HepG2 (cell line): ENCODE measurements around the gene EPDR1. TPM values are rescaled to one million over a fixed set of nuclear protein-coding genes. Genes with fewer than 3 reads are reported as not detected.

Experiments
- ATAC-seq: fragments of 200-7000 bp; cut with Tn5 transposase; 3 replicates; pipeline ENCODE4 v1.9.1; 2020; ENCODE audit warnings: mild to moderate bottlenecking, moderate library complexity
- BruUV-seq: library from RNA; stranded (reverse); fragments of 400-500 nt; replicated peaks from 2 replicates; lab custom pipeline; 2021; lab: Mats Ljungman, UMichigan
- CTCF ChIA-PET: fragments of 300-600 bp; formaldehyde crosslinking; extraction: SDS; loops from one replicate; lab custom pipeline; 2021; ENCODE audit warnings: low total read pairs, inconsistent platforms, low intra/inter-chr PET ratio; lab: Yijun Ruan, JAX
- POLR2A ChIA-PET: fragments of 350-600 bp; sonication (Branson Sonifier 250); formaldehyde crosslinking; loops from one replicate; lab custom pipeline; 2020; ENCODE audit warnings: antibody characterized with exemption, inconsistent platforms; lab: Yijun Ruan, JAX
- DNase-seq: peaks from one replicate; pipeline ENCODE4 v3.0.0-alpha.2; 2015; ENCODE audit warnings: low spot score
- FAIRE-seq: peaks from 3 replicates; lab custom pipeline; 2011; peaks lifted over from hg19 to GRCh38; lab: Jason Lieb, UNC
- H2AFZ ChIP-seq: one replicate; pipeline ENCODE4 v1.6.1; 2011; ENCODE audit warnings: low read length, inconsistent platforms
- H3K27ac ChIP-seq: fragments of 300-600 bp; 3 replicates; pipeline ENCODE4 v1.8.0; 2011; ENCODE audit warnings: mixed run types, mild to moderate bottlenecking, mixed read lengths, low read length, inconsistent platforms; ENCODE audit not compliant: insufficient read depth; ENCODE audit errors: extremely low read length
- H3K27me3 ChIP-seq, 2 experiments: fragments of 200-600 bp in 1 of 2; 2 replicates in 1 of 2; 3 replicates in 1 of 2; pipeline versions ENCODE4 v1.6.0 to v1.8.0; 2011; ENCODE audit warnings: low read length in 2 of 2, mild to moderate bottlenecking in 2 of 2, moderate library complexity in 2 of 2, inconsistent platforms in 1 of 2; ENCODE audit not compliant: insufficient read depth in 2 of 2, control insufficient read depth in 1 of 2
- H3K36me3 ChIP-seq, 2 experiments: fragments of 200-600 bp in 1 of 2; replicated peaks in 1 of 2; 2 replicates in 1 of 2; 3 replicates in 1 of 2; pipeline versions ENCODE4 v1.5.1 to v1.8.0; 2011; ENCODE audit warnings: low read length in 2 of 2, inconsistent platforms in 1 of 2; ENCODE audit not compliant: insufficient read depth in 2 of 2, control insufficient read depth in 1 of 2
- H3K4me1 ChIP-seq: 2 replicates; pipeline ENCODE4 v1.5.1; 2012; ENCODE audit warnings: low read length, inconsistent platforms; ENCODE audit not compliant: insufficient read depth
- H3K4me2 ChIP-seq: 2 replicates; pipeline ENCODE4 v1.6.0; 2011; ENCODE audit warnings: low read depth, low read length, inconsistent platforms
- H3K4me3 ChIP-seq, 3 experiments: fragments of 200-600 bp in 1 of 3; sonication (generic), shearing (Covaris generic) in 1 of 3; replicated peaks in 1 of 3; 2 replicates each; pipeline ENCODE4 v1.5.1; 2011 to 2016; ENCODE audit warnings: low read length in 3 of 3, inconsistent platforms in 2 of 3, low read depth in 2 of 3, mild to moderate bottlenecking in 2 of 3, control low read depth in 1 of 3, mixed read lengths in 1 of 3; ENCODE audit not compliant: insufficient read depth in 1 of 3
- H3K79me2 ChIP-seq: one replicate; pipeline ENCODE4 v1.6.1; 2011; ENCODE audit warnings: low read length, inconsistent platforms; ENCODE audit not compliant: insufficient read depth
- H3K9ac ChIP-seq: 2 replicates; pipeline ENCODE4 v1.6.0; 2011; ENCODE audit warnings: mild to moderate bottlenecking, low read depth, low read length, inconsistent platforms; ENCODE audit not compliant: insufficient read depth
- H3K9me3 ChIP-seq: 2 replicates; pipeline ENCODE4 v1.5.1; 2012; ENCODE audit warnings: mild to moderate bottlenecking, low read length
- H4K20me1 ChIP-seq: 2 replicates; pipeline ENCODE4 v1.6.0; 2011; ENCODE audit warnings: inconsistent platforms, mild to moderate bottlenecking, low read length, moderate library complexity; ENCODE audit not compliant: insufficient read depth
- CEBPZ ChIP-seq: IDR thresholded peaks from 2 replicates; pipeline ENCODE4 v1.6.1; 2012; ENCODE audit warnings: low read length, improper control_type of control experiment
- EP300 ChIP-seq, 3 experiments: sonication (generic) in 1 of 3; formaldehyde crosslinking in 1 of 3; IDR thresholded peaks; 2 replicates each; pipeline versions ENCODE4 v1.5.1 to v1.6.1; 2011 to 2020; ENCODE audit warnings: low read depth in 2 of 3, low read length in 2 of 3, borderline replicate concordance in 1 of 3, improper control_type of control experiment in 1 of 3, mild to moderate bottlenecking in 1 of 3, missing genetic modification reagents in 1 of 3, moderate library complexity in 1 of 3
- ESRRA ChIP-seq: sonication (generic); formaldehyde crosslinking; IDR thresholded peaks from 2 replicates; pipeline ENCODE4 v1.5.1; 2020; ENCODE audit warnings: mild to moderate bottlenecking, low read depth, missing genetic modification reagents
- MAFK ChIP-seq, 2 experiments: IDR thresholded peaks in 1 of 2; conservative IDR thresholded peaks in 1 of 2; 2 replicates each; pipeline ENCODE4 v1.6.1; 2011; ENCODE audit warnings: improper control_type of control experiment in 2 of 2, low read length in 2 of 2
- ZNF605 ChIP-seq: sonication (generic); formaldehyde crosslinking; IDR thresholded peaks from 2 replicates; pipeline ENCODE4 v1.8.0; 2022; ENCODE audit warnings: mild to moderate bottlenecking, missing genetic modification reagents
- ZNF780A ChIP-seq: sonication (generic); formaldehyde crosslinking; IDR thresholded peaks from 2 replicates; pipeline ENCODE4 v1.8.0; 2022; ENCODE audit warnings: mild to moderate bottlenecking, missing genetic modification reagents, moderate library complexity
- WGBS: methylation state at CpG from one replicate; pipeline ENCODE4 v1.1.6; 2017; ENCODE audit warnings: low lambda C conversion rate; 5-methylcytosine and 5-hydroxymethylcytosine counted together
- in situ Hi-C: cut with HindIII; loops from 2 replicates; pipeline ENCODE4 v1.10.0; 2017; ENCODE audit warnings: low pct_unique_long_range_greater_than_20kb; ENCODE audit not compliant: extremely low pct_ligation_motif_present
- intact Hi-C: fragments of 100-400 bp; cut with micrococcal nuclease; formaldehyde crosslinking; loops from one replicate; pipeline ENCODE4 v1.10.0; 2022; ENCODE audit not compliant: unreplicated experiment
- polyA plus RNA-seq, 8 experiments: library from polyadenylated mRNA; depleted of rRNA in 3 of 8; stranded (reverse) in 7 of 8; unstranded in 1 of 8; fragments of >200 nt; fragmentation: Illumina TruSeq in 4 of 8; extraction: Trizol in 4 of 8; gene quantifications; 2 replicates each; pipeline versions ENCODE4 v1.2.1 to v1.2.3, GENCODE V29; 2011 to 2016; ENCODE audit warnings: low read depth in 4 of 8, missing spikeins in 1 of 8, mixed read lengths in 1 of 8; ENCODE audit not compliant: insufficient read depth in 1 of 8
- total RNA-seq, 5 experiments: library from RNA; depleted of rRNA; stranded (reverse); fragments of >200 nt; fragmentation: Illumina TruSeq; extraction: Trizol; gene quantifications; 2 replicates each; pipeline ENCODE4 v1.2.3, GENCODE V29; 2016; ENCODE audit warnings: low read depth in 1 of 5

Gene EPDR1
- total and polyA plus RNA-seq, 2 of the 13 experiments (the other 11 are each of a cell fraction or from before 2014, with no cell fraction given) = 38.3 to 50.2 TPM

GRCh38 chr7:37990337-37990736, 69.9 kb downstream of the EPDR1 start:
- no peaks in the 10 kb centered on the region for H3K4me1 ChIP-seq
- in situ Hi-C loops (no loop called here), intact Hi-C loops (no loop called here)
- H4K20me1 ChIP-seq = no peaks in the 10 kb centered on the region
- ChIA-PET POLR2A (no interaction called here), CTCF (no interaction called here)
- no peaks in the 10 kb centered on the region for H3K79me2 ChIP-seq
- ATAC-seq = no peak
- TF ChIP-seq ESRRA (CRISPR knock-in tag) (no peak), EP300 (IDR thresholded peaks at IDR 0.05; ENCODE audit: low read depth in 2 of 2, low read length in 2 of 2) (no peak), EP300 (CRISPR knock-in tag; IDR thresholded peaks at IDR 0.05; ENCODE audit: borderline replicate concordance) (no peak), ZNF605 (CRISPR knock-in tag) (no peak), MAFK (conservative IDR thresholded peaks at IDR 0.05 in 1 of 2, IDR thresholded peaks at IDR 0.05 in 1 of 2; ENCODE audit: low read length in 2 of 2) (no peak), CEBPZ (no peak), ZNF780A (CRISPR knock-in tag) (no peak)
- WGBS = 33% methylated on average over 3 of the region's 3 CpGs
- no peak for DNase-seq
- no peak overlapping the region for H2AFZ ChIP-seq
- FAIRE-seq = no peak
- no peaks in the 10 kb centered on the region for H3K9me3 ChIP-seq
- H3K27me3 ChIP-seq = peaks cover 0 to 2% of the 10 kb centered on the region in 2 experiments; a peak in 1 of 5 replicates
- BruUV-seq = no TSS peak
- no peak overlapping the region for H3K9ac ChIP-seq
- H3K4me2 ChIP-seq = no peak overlapping the region
- H3K27ac ChIP-seq = no peak overlapping the region
- H3K36me3 ChIP-seq = no peaks in the 10 kb centered on the region
- no peak overlapping the region for H3K4me3 ChIP-seq
